ENCODE data around the gene TRIM38.

The TRIM38 gene

DNA sequence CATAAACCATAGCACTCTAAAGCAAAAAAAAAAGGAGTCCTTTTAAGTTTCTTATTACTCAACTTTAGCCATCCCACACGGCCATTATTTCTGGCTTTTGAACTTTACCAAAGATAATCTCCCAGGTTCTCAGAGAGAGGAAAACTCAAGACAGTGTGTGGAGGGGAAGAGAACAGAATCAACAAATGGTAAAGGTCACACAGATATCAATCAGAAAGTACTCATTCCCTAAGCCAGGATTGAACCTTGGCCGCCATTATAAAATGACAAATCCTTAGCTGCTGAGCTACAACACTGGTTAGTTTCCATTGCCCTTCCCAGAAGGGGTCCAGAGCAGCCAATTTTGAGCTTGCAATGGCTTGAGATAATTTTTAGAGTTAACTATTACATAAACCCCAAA is 10.1 kb upstream of the TRIM38 start:
- Histone ChIP-seq H3K36me3 (ENCODE audit: control insufficient read depth in 1 of 2, insufficient read depth in 2 of 2, low read depth in 1 of 2, low read length in 2 of 2) (no peaks in the 10 kb centered on the region), H3K9ac (ENCODE audit: low read length) (no peak overlapping the region), H3K4ac (ENCODE audit: low read depth in 1 of 2, low read length in 2 of 2) (no peak overlapping the region), H3K14ac (ENCODE audit: low read length in 2 of 2) (no peak overlapping the region), H2BK120ac (ENCODE audit: low read depth, low read length) (no peak overlapping the region), H2BK15ac (ENCODE audit: low read depth, poor library complexity, severe bottlenecking) (no peak overlapping the region), H4K91ac (ENCODE audit: low read length) (no peak overlapping the region), H2AK5ac (ENCODE audit: low read length, severe bottlenecking) (no peak overlapping the region), H3K18ac (ENCODE audit: low read depth in 1 of 2, low read length in 2 of 2) (no peak overlapping the region), H4K8ac (ENCODE audit: low read length) (no peak overlapping the region), H3K23ac (ENCODE audit: low read length in 2 of 2) (no peak overlapping the region), H3K79me1 (replicated peaks; ENCODE audit: low read length, poor library complexity, severe bottlenecking) (no peaks in the 10 kb centered on the region), H3K4me2 (ENCODE audit: low read length, poor library complexity, severe bottlenecking) (no peak overlapping the region), H2BK5ac (ENCODE audit: low read depth, low read length, poor library complexity, severe bottlenecking) (no peak overlapping the region), H3K4me1 (ENCODE audit: control insufficient read depth, insufficient read depth, low read depth, low read length) (no peaks in the 10 kb centered on the region), H3K9me3 (ENCODE audit: control insufficient read depth, low read length) (no peaks in the 10 kb centered on the region), H2BK12ac (ENCODE audit: low read length in 2 of 2) (no peak overlapping the region), H3K27me3 (ENCODE audit: control insufficient read depth in 1 of 2, insufficient read depth in 1 of 2, low read length in 2 of 2) (no peaks in the 10 kb centered on the region), H3K27ac (ENCODE audit: low read length, poor library complexity, severe bottlenecking) (no peak overlapping the region), H3K4me3 (ENCODE audit: insufficient read depth in 1 of 2, low read depth in 1 of 2, low read length in 2 of 2) (no peak overlapping the region), H2AFZ (ENCODE audit: low read depth, low read length) (no peak overlapping the region)
- 100% methylated on average over 1 of the region's 2 CpGs for WGBS
- no peak for DNase-seq

DNA sequence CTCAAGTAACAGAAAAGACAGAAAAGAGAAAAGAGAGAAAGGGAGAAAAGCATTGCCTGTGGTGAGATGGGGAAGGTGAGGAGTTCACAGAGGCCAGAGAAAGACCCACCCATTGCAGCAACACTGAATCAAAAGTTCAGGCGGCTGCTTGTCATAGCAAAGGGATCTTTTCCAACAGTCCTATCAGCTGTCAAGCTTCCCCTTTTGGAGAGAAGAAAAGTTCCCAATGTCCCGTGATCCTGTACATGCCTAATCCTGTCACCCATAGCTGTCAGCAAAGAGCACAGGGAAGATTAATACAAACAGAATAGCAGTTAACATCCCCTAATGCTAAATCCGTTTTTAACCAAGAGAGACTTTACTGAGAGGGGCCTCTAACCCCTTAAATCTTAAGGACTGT is 8.9 kb upstream of the TRIM38 start:
- H2BK5ac ChIP-seq (ENCODE audit: low read depth, low read length, poor library complexity, severe bottlenecking) = no peak overlapping the region
- no peak overlapping the region for H3K18ac ChIP-seq (ENCODE audit: low read depth in 1 of 2, low read length in 2 of 2)
- no peaks in the 10 kb centered on the region for H3K4me1 ChIP-seq (ENCODE audit: control insufficient read depth, insufficient read depth, low read depth, low read length)
- H3K79me1 ChIP-seq (replicated peaks; ENCODE audit: low read length, poor library complexity, severe bottlenecking) = no peaks in the 10 kb centered on the region
- H3K27ac ChIP-seq (ENCODE audit: low read length, poor library complexity, severe bottlenecking) = no peak overlapping the region
- no peak overlapping the region for H3K14ac ChIP-seq (ENCODE audit: low read length in 2 of 2)
- no peak overlapping the region for H2AFZ ChIP-seq (ENCODE audit: low read depth, low read length)
- H3K4me3 ChIP-seq (ENCODE audit: insufficient read depth in 1 of 2, low read depth in 1 of 2, low read length in 2 of 2) = no peak overlapping the region
- WGBS = 80% methylated on average over 3 of the region's 3 CpGs
- no peaks in the 10 kb centered on the region for H3K36me3 ChIP-seq (ENCODE audit: control insufficient read depth in 1 of 2, insufficient read depth in 2 of 2, low read depth in 1 of 2, low read length in 2 of 2)
- H4K91ac ChIP-seq (ENCODE audit: low read length) = no peak overlapping the region
- no peak overlapping the region for H3K4ac ChIP-seq (ENCODE audit: low read depth in 1 of 2, low read length in 2 of 2)
- H3K23ac ChIP-seq (ENCODE audit: low read length in 2 of 2) = no peak overlapping the region
- no peak overlapping the region for H2BK12ac ChIP-seq (ENCODE audit: low read length in 2 of 2)
- no peak overlapping the region for H2AK5ac ChIP-seq (ENCODE audit: low read length, severe bottlenecking)
- no peak overlapping the region for H3K9ac ChIP-seq (ENCODE audit: low read length)
- no peak overlapping the region for H4K8ac ChIP-seq (ENCODE audit: low read length)
- H2BK120ac ChIP-seq (ENCODE audit: low read depth, low read length) = no peak overlapping the region
- no peaks in the 10 kb centered on the region for H3K27me3 ChIP-seq (ENCODE audit: control insufficient read depth in 1 of 2, insufficient read depth in 1 of 2, low read length in 2 of 2)
- H3K4me2 ChIP-seq (ENCODE audit: low read length, poor library complexity, severe bottlenecking) = no peak overlapping the region
- no peak for DNase-seq
- no peak overlapping the region for H2BK15ac ChIP-seq (ENCODE audit: low read depth, poor library complexity, severe bottlenecking)
- H3K9me3 ChIP-seq (ENCODE audit: control insufficient read depth, low read length) = no peaks in the 10 kb centered on the region

DNA sequence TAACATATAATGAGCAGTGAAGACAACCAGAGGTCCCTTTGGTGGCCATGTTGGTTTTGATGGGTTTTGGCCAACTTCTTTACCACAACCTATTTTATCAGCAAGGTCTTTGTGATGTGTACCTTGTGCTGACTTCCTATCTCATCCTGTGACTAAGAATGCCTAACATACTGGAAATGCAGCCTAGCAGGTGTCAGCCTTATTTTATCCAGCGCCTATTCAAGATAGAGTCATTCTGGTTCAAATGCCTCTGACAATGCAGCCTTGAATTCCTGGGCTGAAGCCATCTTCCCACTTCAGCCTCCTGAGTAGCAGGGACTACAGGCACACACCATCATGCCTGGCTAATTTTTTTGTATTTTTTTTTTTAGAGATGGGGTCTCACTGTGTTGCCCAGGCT is 7.8 kb upstream of the TRIM38 start:
- H4K8ac ChIP-seq (ENCODE audit: low read length) = no peak overlapping the region
- no peak overlapping the region for H3K23ac ChIP-seq (ENCODE audit: low read length in 2 of 2)
- no peaks in the 10 kb centered on the region for H3K27me3 ChIP-seq (ENCODE audit: control insufficient read depth in 1 of 2, insufficient read depth in 1 of 2, low read length in 2 of 2)
- H2AFZ ChIP-seq (ENCODE audit: low read depth, low read length) = no peak overlapping the region
- H4K91ac ChIP-seq (ENCODE audit: low read length) = no peak overlapping the region
- no peak overlapping the region for H2BK12ac ChIP-seq (ENCODE audit: low read length in 2 of 2)
- H3K4me2 ChIP-seq (ENCODE audit: low read length, poor library complexity, severe bottlenecking) = no peak overlapping the region
- H3K14ac ChIP-seq (ENCODE audit: low read length in 2 of 2) = no peak overlapping the region
- H3K9me3 ChIP-seq (ENCODE audit: control insufficient read depth, low read length) = no peaks in the 10 kb centered on the region
- H3K4ac ChIP-seq (ENCODE audit: low read depth in 1 of 2, low read length in 2 of 2) = no peak overlapping the region
- H2BK5ac ChIP-seq (ENCODE audit: low read depth, low read length, poor library complexity, severe bottlenecking) = no peak overlapping the region
- no peak overlapping the region for H2BK120ac ChIP-seq (ENCODE audit: low read depth, low read length)
- no peaks in the 10 kb centered on the region for H3K36me3 ChIP-seq (ENCODE audit: control insufficient read depth in 1 of 2, insufficient read depth in 2 of 2, low read depth in 1 of 2, low read length in 2 of 2)
- H3K18ac ChIP-seq (ENCODE audit: low read depth in 1 of 2, low read length in 2 of 2) = no peak overlapping the region
- no peaks in the 10 kb centered on the region for H3K4me1 ChIP-seq (ENCODE audit: control insufficient read depth, insufficient read depth, low read depth, low read length)
- no peak for DNase-seq
- no peak overlapping the region for H3K4me3 ChIP-seq (ENCODE audit: insufficient read depth in 1 of 2, low read depth in 1 of 2, low read length in 2 of 2)
- no peak overlapping the region for H3K9ac ChIP-seq (ENCODE audit: low read length)
- 86% methylated on average over 1 of the region's 1 CpG for WGBS
- H3K27ac ChIP-seq (ENCODE audit: low read length, poor library complexity, severe bottlenecking) = no peak overlapping the region
- H3K79me1 ChIP-seq (replicated peaks; ENCODE audit: low read length, poor library complexity, severe bottlenecking) = no peaks in the 10 kb centered on the region
- no peak overlapping the region for H2BK15ac ChIP-seq (ENCODE audit: low read depth, poor library complexity, severe bottlenecking)
- H2AK5ac ChIP-seq (ENCODE audit: low read length, severe bottlenecking) = no peak overlapping the region

DNA sequence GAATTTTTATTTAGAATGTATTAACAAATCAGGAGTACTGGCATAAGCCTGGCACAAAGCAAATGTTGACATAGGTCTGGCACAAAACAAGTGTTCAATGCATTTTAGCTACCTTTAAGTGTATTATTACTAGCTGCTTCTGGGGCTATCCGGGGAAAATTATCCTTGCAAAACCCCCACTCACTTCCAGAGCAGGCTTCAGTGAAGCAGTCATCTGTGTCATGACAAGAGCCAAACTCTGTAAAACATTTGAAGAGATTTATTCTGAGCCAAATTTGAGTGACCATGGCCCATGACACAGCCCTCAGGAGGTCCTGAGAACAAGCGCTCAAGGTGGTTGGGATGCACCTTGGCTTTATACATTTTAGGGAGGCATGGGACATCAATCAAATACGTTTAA is 6.4 kb upstream of the TRIM38 start:
- H2AK5ac ChIP-seq (ENCODE audit: low read length, severe bottlenecking) = no peak overlapping the region
- DNase-seq = no peak
- H3K4ac ChIP-seq (ENCODE audit: low read depth in 1 of 2, low read length in 2 of 2) = no peak overlapping the region
- H3K27me3 ChIP-seq (ENCODE audit: control insufficient read depth in 1 of 2, insufficient read depth in 1 of 2, low read length in 2 of 2) = no peaks in the 10 kb centered on the region
- no peak overlapping the region for H3K4me3 ChIP-seq (ENCODE audit: insufficient read depth in 1 of 2, low read depth in 1 of 2, low read length in 2 of 2)
- no peak overlapping the region for H4K91ac ChIP-seq (ENCODE audit: low read length)
- no peaks in the 10 kb centered on the region for H3K4me1 ChIP-seq (ENCODE audit: control insufficient read depth, insufficient read depth, low read depth, low read length)
- H3K14ac ChIP-seq (ENCODE audit: low read length in 2 of 2) = no peak overlapping the region
- H3K9me3 ChIP-seq (ENCODE audit: control insufficient read depth, low read length) = no peaks in the 10 kb centered on the region
- H2BK15ac ChIP-seq (ENCODE audit: low read depth, poor library complexity, severe bottlenecking) = no peak overlapping the region
- H2BK5ac ChIP-seq (ENCODE audit: low read depth, low read length, poor library complexity, severe bottlenecking) = no peak overlapping the region
- no peak overlapping the region for H3K27ac ChIP-seq (ENCODE audit: low read length, poor library complexity, severe bottlenecking)
- no peak overlapping the region for H3K23ac ChIP-seq (ENCODE audit: low read length in 2 of 2)
- no peak overlapping the region for H4K8ac ChIP-seq (ENCODE audit: low read length)
- H3K36me3 ChIP-seq (ENCODE audit: control insufficient read depth in 1 of 2, insufficient read depth in 2 of 2, low read depth in 1 of 2, low read length in 2 of 2) = no peaks in the 10 kb centered on the region
- no peak overlapping the region for H2AFZ ChIP-seq (ENCODE audit: low read depth, low read length)
- no peak overlapping the region for H3K18ac ChIP-seq (ENCODE audit: low read depth in 1 of 2, low read length in 2 of 2)
- H3K79me1 ChIP-seq (replicated peaks; ENCODE audit: low read length, poor library complexity, severe bottlenecking) = no peaks in the 10 kb centered on the region
- H3K4me2 ChIP-seq (ENCODE audit: low read length, poor library complexity, severe bottlenecking) = no peak overlapping the region
- WGBS = 89% methylated on average over 3 of the region's 3 CpGs
- H3K9ac ChIP-seq (ENCODE audit: low read length) = no peak overlapping the region
- H2BK12ac ChIP-seq (ENCODE audit: low read length in 2 of 2) = no peak overlapping the region
- no peak overlapping the region for H2BK120ac ChIP-seq (ENCODE audit: low read depth, low read length)

Data from mesenchymal stem cell (in vitro differentiated cells and primary cell).